Measurements from ENCODE around the gene SCN7A. TPM values are rescaled to one million over a fixed set of nuclear protein-coding genes. Genes with fewer than 3 reads are reported as not detected.

Gene SCN7A
- total RNA-seq, 1 donor from 2014 or later: 0.36 TPM

DNA sequence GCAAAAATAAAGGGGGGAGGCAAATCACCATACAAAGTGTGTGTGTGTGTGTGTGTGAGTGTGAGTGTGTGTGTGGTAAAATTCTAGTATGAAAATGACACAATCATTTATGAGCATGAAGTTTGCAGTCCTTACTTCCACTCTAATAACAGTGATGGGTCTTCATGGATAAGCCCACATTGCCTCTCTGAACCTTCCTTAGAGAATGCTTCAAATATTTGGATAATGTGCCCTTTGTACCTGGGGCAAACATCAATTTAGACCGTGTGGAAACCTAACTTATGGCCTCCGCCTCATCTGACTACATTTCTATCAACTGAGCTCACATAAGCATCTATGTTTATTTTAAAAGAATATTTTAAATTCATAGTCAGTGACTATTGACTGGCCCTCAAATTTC is 122.0 kb downstream of the SCN7A start:
- Histone ChIP-seq H4K20me1 (ENCODE audit: insufficient read depth, low read length) (no peaks in the 10 kb centered on the region), H3K27ac (ENCODE audit: low read depth, low read length) (peak overlapping the region; percentile 48), H3K4me2 (ENCODE audit: low read length) (peak overlapping the region; percentile 55), H3K4me3 (ENCODE audit: insufficient read depth, low read depth, low read length) (no peak overlapping the region), H3K27me3 (ENCODE audit: insufficient read depth, low read length) (no peaks in the 10 kb centered on the region), H2AFZ (ENCODE audit: low read depth, low read length) (no peak overlapping the region), H3K9ac (ENCODE audit: low read length) (no peak overlapping the region), H3K4me1 (ENCODE audit: insufficient read depth, low read length) (peaks cover 5% of the 10 kb centered on the region), H3K36me3 (ENCODE audit: insufficient read depth, low read length) (no peaks in the 10 kb centered on the region), H3K9me3 (ENCODE audit: insufficient read depth, low read depth, low read length) (no peaks in the 10 kb centered on the region), H3K79me2 (ENCODE audit: insufficient read depth, low read length) (peaks cover 6% of the 10 kb centered on the region)
- H3K27me3 Mint-ChIP-seq (ENCODE audit: low read depth, unreplicated experiment): no peaks in the 10 kb centered on the region
- no peak overlapping the region for H3K4me3 Mint-ChIP-seq (ENCODE audit: unreplicated experiment)
- DNase-seq (ENCODE audit: low read depth) (peak; percentile 73), FAIRE-seq (no peak)
- no peaks in the 10 kb centered on the region for H3K9me3 Mint-ChIP-seq (ENCODE audit: unreplicated experiment)
- no peak overlapping the region for H3K27ac Mint-ChIP-seq (ENCODE audit: unreplicated experiment)
- H3K36me3 Mint-ChIP-seq (ENCODE audit: low read depth, unreplicated experiment): no peaks in the 10 kb centered on the region
- TF ChIP-seq, protein P1, sequence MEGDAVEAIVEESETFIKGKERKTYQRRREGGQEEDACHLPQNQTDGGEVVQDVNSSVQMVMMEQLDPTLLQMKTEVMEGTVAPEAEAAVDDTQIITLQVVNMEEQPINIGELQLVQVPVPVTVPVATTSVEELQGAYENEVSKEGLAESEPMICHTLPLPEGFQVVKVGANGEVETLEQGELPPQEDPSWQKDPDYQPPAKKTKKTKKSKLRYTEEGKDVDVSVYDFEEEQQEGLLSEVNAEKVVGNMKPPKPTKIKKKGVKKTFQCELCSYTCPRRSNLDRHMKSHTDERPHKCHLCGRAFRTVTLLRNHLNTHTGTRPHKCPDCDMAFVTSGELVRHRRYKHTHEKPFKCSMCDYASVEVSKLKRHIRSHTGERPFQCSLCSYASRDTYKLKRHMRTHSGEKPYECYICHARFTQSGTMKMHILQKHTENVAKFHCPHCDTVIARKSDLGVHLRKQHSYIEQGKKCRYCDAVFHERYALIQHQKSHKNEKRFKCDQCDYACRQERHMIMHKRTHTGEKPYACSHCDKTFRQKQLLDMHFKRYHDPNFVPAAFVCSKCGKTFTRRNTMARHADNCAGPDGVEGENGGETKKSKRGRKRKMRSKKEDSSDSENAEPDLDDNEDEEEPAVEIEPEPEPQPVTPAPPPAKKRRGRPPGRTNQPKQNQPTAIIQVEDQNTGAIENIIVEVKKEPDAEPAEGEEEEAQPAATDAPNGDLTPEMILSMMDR (IDR thresholded peaks at IDR 0.05; ENCODE audit: insufficient read depth, low read depth, low read length): no peak
- no peak for TF ChIP-seq EZH2 (IDR thresholded peaks at IDR 0.05; ENCODE audit: insufficient read depth, low read length)
- peaks cover 13% of the 10 kb centered on the region for H3K4me1 Mint-ChIP-seq (ENCODE audit: low read depth, unreplicated experiment)

DNA sequence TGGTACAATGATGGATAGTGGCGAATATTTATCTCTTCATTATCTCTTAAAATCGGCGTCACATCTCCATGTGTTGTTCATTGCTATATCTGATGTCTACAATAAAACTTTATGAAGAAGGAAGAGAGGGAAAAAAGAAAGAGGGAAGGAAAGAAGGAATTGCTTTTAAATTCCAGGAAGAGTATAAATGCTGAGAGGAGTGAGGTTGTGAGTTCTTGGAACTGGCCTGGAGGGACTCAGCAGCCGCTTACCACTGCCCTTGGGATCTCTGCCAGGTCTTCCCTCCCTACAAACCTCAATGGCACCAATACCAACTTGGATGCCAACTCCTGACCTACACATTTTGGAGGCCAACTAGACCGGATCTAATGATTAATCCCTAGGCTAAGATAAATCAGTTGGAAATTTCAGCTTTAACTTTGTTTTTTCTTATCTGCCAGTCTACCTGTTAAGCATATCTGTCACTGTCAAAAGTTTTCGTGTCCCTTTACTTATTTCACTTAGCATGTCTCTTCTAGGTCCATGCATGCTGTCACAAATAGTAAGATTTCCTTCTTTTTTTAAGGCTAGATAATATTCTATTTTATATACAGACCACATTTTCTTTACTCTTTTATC is 128.1 kb downstream of the SCN7A start:
- H3K27ac Mint-ChIP-seq (ENCODE audit: unreplicated experiment): no peak overlapping the region
- TF ChIP-seq, protein P1 (IDR thresholded peaks at IDR 0.05; ENCODE audit: insufficient read depth, low read depth, low read length): no peak
- TF ChIP-seq EZH2 (IDR thresholded peaks at IDR 0.05; ENCODE audit: insufficient read depth, low read length): no peak
- Histone ChIP-seq H3K9ac (ENCODE audit: low read length) (no peak overlapping the region), H3K9me3 (ENCODE audit: insufficient read depth, low read depth, low read length) (no peaks in the 10 kb centered on the region), H3K27ac (ENCODE audit: low read depth, low read length) (no peak overlapping the region), H3K27me3 (ENCODE audit: insufficient read depth, low read length) (no peaks in the 10 kb centered on the region), H3K4me2 (ENCODE audit: low read length) (no peak overlapping the region), H4K20me1 (ENCODE audit: insufficient read depth, low read length) (no peaks in the 10 kb centered on the region), H3K4me3 (ENCODE audit: insufficient read depth, low read depth, low read length) (no peak overlapping the region), H3K36me3 (ENCODE audit: insufficient read depth, low read length) (no peaks in the 10 kb centered on the region), H3K79me2 (ENCODE audit: insufficient read depth, low read length) (no peaks in the 10 kb centered on the region), H3K4me1 (ENCODE audit: insufficient read depth, low read length) (peaks cover 3% of the 10 kb centered on the region), H2AFZ (ENCODE audit: low read depth, low read length) (no peak overlapping the region)
- DNase-seq (ENCODE audit: low read depth): peak; percentile 50
- no peaks in the 10 kb centered on the region for H3K9me3 Mint-ChIP-seq (ENCODE audit: unreplicated experiment)
- H3K27me3 Mint-ChIP-seq (ENCODE audit: low read depth, unreplicated experiment): no peaks in the 10 kb centered on the region
- no peak for FAIRE-seq
- peaks cover 10% of the 10 kb centered on the region for H3K4me1 Mint-ChIP-seq (ENCODE audit: low read depth, unreplicated experiment)
- H3K4me3 Mint-ChIP-seq (ENCODE audit: unreplicated experiment): no peak overlapping the region
- no peaks in the 10 kb centered on the region for H3K36me3 Mint-ChIP-seq (ENCODE audit: low read depth, unreplicated experiment)

- H3K36me3 ChIP-seq (ENCODE audit: insufficient read depth, low read length): no peaks in the 10 kb centered on the region
- H4K20me1 ChIP-seq (ENCODE audit: insufficient read depth, low read length): no peaks in the 10 kb centered on the region
- H3K27ac Mint-ChIP-seq (ENCODE audit: unreplicated experiment): no peak overlapping the region
- no peak for FAIRE-seq
- H3K4me2 ChIP-seq (ENCODE audit: low read length): no peak overlapping the region
- no peak overlapping the region for H3K4me3 Mint-ChIP-seq (ENCODE audit: unreplicated experiment)
- H2AFZ ChIP-seq (ENCODE audit: low read depth, low read length): no peak overlapping the region
- no peak overlapping the region for H3K9ac ChIP-seq (ENCODE audit: low read length)
- TF ChIP-seq, protein P1 (IDR thresholded peaks at IDR 0.05; ENCODE audit: insufficient read depth, low read depth, low read length): no peak
- no peak for TF ChIP-seq EZH2 (IDR thresholded peaks at IDR 0.05; ENCODE audit: insufficient read depth, low read length)
- no peak overlapping the region for H3K4me3 ChIP-seq (ENCODE audit: insufficient read depth, low read depth, low read length)
- H3K9me3 Mint-ChIP-seq (ENCODE audit: unreplicated experiment): no peaks in the 10 kb centered on the region
- H3K4me1 Mint-ChIP-seq (ENCODE audit: low read depth, unreplicated experiment): peaks cover 10% of the 10 kb centered on the region
- no peaks in the 10 kb centered on the region for H3K27me3 Mint-ChIP-seq (ENCODE audit: low read depth, unreplicated experiment)
- H3K79me2 ChIP-seq (ENCODE audit: insufficient read depth, low read length): no peaks in the 10 kb centered on the region
- DNase-seq (ENCODE audit: low read depth): no peak
- peaks cover 3% of the 10 kb centered on the region for H3K4me1 ChIP-seq (ENCODE audit: insufficient read depth, low read length)
- H3K27ac ChIP-seq (ENCODE audit: low read depth, low read length): no peak overlapping the region
- no peaks in the 10 kb centered on the region for H3K27me3 ChIP-seq (ENCODE audit: insufficient read depth, low read length)
- no peaks in the 10 kb centered on the region for H3K9me3 ChIP-seq (ENCODE audit: insufficient read depth, low read depth, low read length)
- H3K36me3 Mint-ChIP-seq (ENCODE audit: low read depth, unreplicated experiment): no peaks in the 10 kb centered on the region
Observed at GRCh38 chr2:166365239-166365638, 128.8 kb downstream of the SCN7A start.
